H1 (cell line): ENCODE measurements around the gene RCL1. TPM values are rescaled to one million over a fixed set of nuclear protein-coding genes. Genes with fewer than 3 reads are reported as not detected.

Experiments used
- CTCF ChIA-PET: fragments of 300-600 bp; sonication (Branson Sonifier 250); formaldehyde crosslinking; loops from one replicate; lab custom pipeline; 2021; ENCODE audit not compliant: partially characterized antibody; lab: Charles Lee
- POLR2A ChIA-PET: fragments of 300-600 bp; sonication (Branson Sonifier 250); formaldehyde crosslinking; loops from one replicate; lab custom pipeline; 2021; ENCODE audit warnings: inconsistent platforms; ENCODE audit not compliant: partially characterized antibody; lab: Charles Lee
- DNase-seq, 2 experiments: peaks; one replicate each; pipeline versions ENCODE4 v3.0.0 to v3.0.0-alpha.2; 2010 to 2022; ENCODE audit warnings: low spot score in 2 of 2, low read depth in 1 of 2, mixed read lengths in 1 of 2
- FAIRE-seq: peaks from 2 replicates; lab custom pipeline; 2011; peaks lifted over from hg19 to GRCh38; lab: Jason Lieb, UNC
- H2AFZ ChIP-seq: 2 replicates; pipeline ENCODE4 v1.8.1; 2012; ENCODE audit warnings: low read length, inconsistent platforms
- H2AK5ac ChIP-seq: 2 replicates; pipeline ENCODE4 v1.6.1; 2013; ENCODE audit warnings: low read depth, low read length
- H2BK120ac ChIP-seq: replicated peaks from 2 replicates; pipeline ENCODE3; 2013; ENCODE audit warnings: low read depth, low read length, inconsistent platforms
- H2BK12ac ChIP-seq: 2 replicates; pipeline ENCODE4 v1.6.1; 2013; ENCODE audit warnings: low read depth, low read length
- H2BK15ac ChIP-seq: 2 replicates; pipeline ENCODE4 v1.6.1; 2013; ENCODE audit warnings: low read length
- H2BK20ac ChIP-seq: 2 replicates; pipeline ENCODE4 v1.6.1; 2013; ENCODE audit warnings: low read length
- H2BK5ac ChIP-seq: 2 replicates; pipeline ENCODE4 v1.6.1; 2013; ENCODE audit warnings: low read depth, low read length
- H3K14ac ChIP-seq: 2 replicates; pipeline ENCODE4 v1.6.1; 2013; ENCODE audit warnings: inconsistent platforms; ENCODE audit not compliant: insufficient read length
- H3K18ac ChIP-seq: 2 replicates; pipeline ENCODE4 v1.6.1; 2013; ENCODE audit warnings: low read length; ENCODE audit errors: extremely low read depth
- H3K23ac ChIP-seq: 2 replicates; pipeline ENCODE4 v1.6.1; 2013; ENCODE audit warnings: inconsistent platforms; ENCODE audit not compliant: insufficient read length
- H3K23me2 ChIP-seq: 2 replicates; pipeline ENCODE4 v1.6.1; 2013; ENCODE audit warnings: low read depth, low read length
- H3K27ac ChIP-seq: 2 replicates; pipeline ENCODE4 v1.6.1; 2011; ENCODE audit warnings: low read depth, low read length, inconsistent platforms
- H3K27me3 ChIP-seq, 4 experiments: replicated peaks in 1 of 4; 1 replicate in 1 of 4; 2 replicates in 3 of 4; pipeline versions ENCODE4 v1.6.1 to v1.8.1; 2011 to 2013; ENCODE audit warnings: low read length in 3 of 4, mild to moderate bottlenecking in 3 of 4, inconsistent platforms in 2 of 4, mixed read lengths in 2 of 4, moderate library complexity in 1 of 4; ENCODE audit not compliant: control insufficient read depth in 3 of 4, insufficient read depth in 3 of 4; ENCODE audit errors: extremely low read depth in 1 of 4
- H3K36me3 ChIP-seq, 4 experiments: 2 replicates each; pipeline versions ENCODE4 v1.6.1 to v1.8.1; 2011 to 2013; ENCODE audit warnings: mild to moderate bottlenecking in 4 of 4, low read length in 3 of 4, moderate library complexity in 2 of 4, control low read depth in 1 of 4, inconsistent platforms in 1 of 4; ENCODE audit not compliant: insufficient read depth in 4 of 4, control insufficient read depth in 2 of 4
- H3K4ac ChIP-seq: replicated peaks from 2 replicates; pipeline ENCODE3; 2013; ENCODE audit warnings: low read length, low read depth, mixed read lengths, inconsistent platforms; ENCODE audit not compliant: insufficient read length
- H3K4me1 ChIP-seq, 4 experiments: replicated peaks in 1 of 4; 1 replicate in 1 of 4; 2 replicates in 3 of 4; pipeline versions ENCODE4 v1.6.1 to v1.8.1; 2011 to 2013; ENCODE audit warnings: low read length in 3 of 4, inconsistent platforms in 2 of 4, mixed read lengths in 1 of 4; ENCODE audit not compliant: insufficient read depth in 4 of 4, control insufficient read depth in 3 of 4
- H3K4me2 ChIP-seq, 2 experiments: 2 replicates each; pipeline versions ENCODE4 v1.6.1 to v1.8.1; 2011 to 2013; ENCODE audit warnings: low read depth in 2 of 2, low read length in 2 of 2, control low read depth in 1 of 2, inconsistent platforms in 1 of 2, mild to moderate bottlenecking in 1 of 2; ENCODE audit not compliant: insufficient read depth in 1 of 2
- H3K4me3 ChIP-seq, 4 experiments: fragments of 200-600, 300-600 bp in 1 of 4; sonication (generic), shearing (Covaris generic), sonication (Bioruptor Twin) in 1 of 4; 2 replicates each; pipeline versions ENCODE4 v1.5.1 to v1.8.1; 2011 to 2016; ENCODE audit warnings: low read length in 4 of 4, low read depth in 3 of 4, control low read depth in 2 of 4, inconsistent platforms in 2 of 4, mild to moderate bottlenecking in 2 of 4, mixed read lengths in 1 of 4, moderate library complexity in 1 of 4; ENCODE audit not compliant: insufficient read depth in 2 of 4; ENCODE audit errors: extremely low read depth in 1 of 4
- H3K56ac ChIP-seq: replicated peaks from 2 replicates; pipeline ENCODE3; 2013; ENCODE audit warnings: low read depth, mild to moderate bottlenecking, mixed read lengths, low read length, inconsistent platforms; ENCODE audit not compliant: insufficient read length
- H3K79me1 ChIP-seq: 2 replicates; pipeline ENCODE4 v1.6.1; 2013; ENCODE audit warnings: low read depth, low read length, control low read depth
- H3K79me2 ChIP-seq, 2 experiments: 2 replicates each; pipeline versions ENCODE4 v1.6.1 to v1.8.1; 2012 to 2013; ENCODE audit warnings: low read length in 2 of 2, mild to moderate bottlenecking in 2 of 2, inconsistent platforms in 1 of 2; ENCODE audit not compliant: insufficient read depth in 2 of 2, control insufficient read depth in 1 of 2
- H3K9ac ChIP-seq, 4 experiments: replicated peaks in 1 of 4; 1 replicate in 1 of 4; 2 replicates in 3 of 4; pipeline versions ENCODE4 v1.6.1 to v1.8.1; 2011 to 2013; ENCODE audit warnings: low read depth in 3 of 4, low read length in 3 of 4, control low read depth in 2 of 4, mild to moderate bottlenecking in 2 of 4, moderate library complexity in 2 of 4, inconsistent platforms in 1 of 4; ENCODE audit errors: extremely low read depth in 1 of 4
- H3K9me3 ChIP-seq, 2 experiments: 2 replicates each; pipeline versions ENCODE4 v1.6.1 to v1.8.1; 2012 to 2013; ENCODE audit warnings: mild to moderate bottlenecking in 2 of 2, moderate library complexity in 2 of 2, control low read depth in 1 of 2, inconsistent platforms in 1 of 2, low read depth in 1 of 2, low read length in 1 of 2, mixed read lengths in 1 of 2; ENCODE audit not compliant: insufficient read depth in 2 of 2
- H4K20me1 ChIP-seq, 2 experiments: replicated peaks in 1 of 2; 2 replicates each; pipeline versions ENCODE3 to v1.8.1; 2011 to 2013; ENCODE audit warnings: inconsistent platforms in 2 of 2, low read length in 2 of 2, mild to moderate bottlenecking in 1 of 2; ENCODE audit not compliant: insufficient read depth in 2 of 2, control insufficient read depth in 1 of 2
- H4K5ac ChIP-seq: 2 replicates; pipeline ENCODE4 v1.6.1; 2013; ENCODE audit warnings: low read length, low read depth, mixed read lengths, inconsistent platforms; ENCODE audit not compliant: insufficient read length
- H4K8ac ChIP-seq: 2 replicates; pipeline ENCODE4 v1.8.0; 2013; ENCODE audit warnings: mild to moderate bottlenecking, moderate library complexity, low read length, inconsistent platforms; ENCODE audit not compliant: insufficient read depth; ENCODE audit errors: extremely low read depth
- H4K91ac ChIP-seq: replicated peaks from 2 replicates; pipeline ENCODE3; 2013; ENCODE audit warnings: low read length, mixed read lengths, inconsistent platforms; ENCODE audit not compliant: insufficient read length
- GABPA ChIP-seq: IDR thresholded peaks from 2 replicates; pipeline ENCODE4 v1.6.1; 2011; ENCODE audit warnings: mild to moderate bottlenecking, low read length, moderate library complexity, borderline replicate concordance; ENCODE audit not compliant: insufficient read depth
- KDM4A ChIP-seq: IDR thresholded peaks from one replicate; pipeline ENCODE4 v1.7.1; 2012; ENCODE audit warnings: low read depth, mild to moderate bottlenecking, moderate library complexity, low read length, inconsistent platforms; ENCODE audit not compliant: severe bottlenecking
- RBBP5 ChIP-seq: IDR thresholded peaks from 2 replicates; pipeline ENCODE4 v1.7.1; 2012; ENCODE audit warnings: low read depth, mild to moderate bottlenecking, inconsistent platforms, low read length, moderate library complexity, borderline replicate concordance
- WGBS, 2 experiments: shearing (Covaris generic) in 1 of 2; methylation state at CpG; one replicate each; pipeline versions ENCODE4 v1.1.6 to v1.1.7; 2013 to 2015; ENCODE audit warnings: low lambda C conversion rate in 2 of 2, mixed read lengths in 2 of 2, inconsistent platforms in 1 of 2, low coverage in 1 of 2, missing lambda C conversion rate in 1 of 2; ENCODE audit not compliant: insufficient replicate concordance in 2 of 2, insufficient coverage in 1 of 2, insufficient read length in 1 of 2; ENCODE audit errors: extremely low coverage in 1 of 2, missing lambda C conversion rate in 1 of 2; 5-methylcytosine and 5-hydroxymethylcytosine counted together
- polyA plus RNA-seq, 7 experiments: library from polyadenylated mRNA; depleted of rRNA in 3 of 7; stranded (reverse) in 5 of 7; unstranded in 2 of 7; fragments of >200 nt in 5 of 7; fragments of 200-250 nt in 2 of 7; gene quantifications; 1 replicate in 5 of 7; 2 replicates in 1 of 7; 4 replicates in 1 of 7; pipeline versions ENCODE4 v1.2.1 to v1.2.3, GENCODE V29; 2011 to 2013; ENCODE audit warnings: missing spikeins in 2 of 7, mixed read lengths in 2 of 7
- total RNA-seq: library from RNA; stranded (reverse); fragmentation: NEBNext Ultra II Directional; extraction: Animal tissue kit (Norgen Biotek cat#: 25700); gene quantifications from 2 replicates; pipeline ENCODE4 v1.2.1, GENCODE V29; 2021

Gene RCL1
- total and polyA plus RNA-seq, 2 of the 8 experiments (the other 6 are each of a cell fraction or from before 2014, with no cell fraction given): 21.0 to 29.5 TPM

- Histone ChIP-seq H3K4me3 (no peak overlapping the region), H2BK15ac (no peak overlapping the region), H3K56ac (no peak overlapping the region), H3K14ac (no peak overlapping the region), H3K79me1 (peaks cover 3% of the 10 kb centered on the region; the same call in 1 of the 2 replicates), H3K23me2 (no peaks in the 10 kb centered on the region), H4K91ac (no peak overlapping the region), H2AFZ (no peak overlapping the region), H2BK5ac (no peak overlapping the region), H2BK20ac (no peak overlapping the region), H4K20me1 (peaks cover 0 to 6% of the 10 kb centered on the region in 2 experiments), H2BK120ac (no peak overlapping the region), H3K79me2 (no peaks in the 10 kb centered on the region), H4K8ac (no peak overlapping the region), H3K18ac (no peak overlapping the region), H3K9ac (no peak overlapping the region), H3K27ac (no peak overlapping the region), H2AK5ac (no peak overlapping the region), H3K27me3 (no peaks in the 10 kb centered on the region), H3K4me2 (no peak overlapping the region), H4K5ac (no peak overlapping the region), H2BK12ac (no peak overlapping the region), H3K4me1 (no peaks in the 10 kb centered on the region), H3K9me3 (no peaks in the 10 kb centered on the region), H3K36me3 (peaks cover 9 to 27% (median 22%) of the 10 kb centered on the region in 4 experiments; a peak in 7 of 8 replicates), H3K4ac (no peak overlapping the region), H3K23ac (no peak overlapping the region)
- ChIA-PET CTCF (interaction anchor here (0.7 to 1.2 kb wide), 4 partner anchors 40 to 83 kb away, joined by 3 read pairs; no protein-coding TSS in a partner anchor), POLR2A (no interaction called here)
- WGBS, 2 experiments: 88% methylated on average over 4 of the region's 4 CpGs; no CpG with 5 or more reads in 1 of the 2 experiments
- DNase-seq (no peak), FAIRE-seq (no peak)
- TF ChIP-seq KDM4A: no peak
- TF ChIP-seq RBBP5: no peak
- no peak for TF ChIP-seq GABPA
- TF ChIP-seq, all 59 proteins: peak for 0
Observed at GRCh38 chr9:4842734-4843133, 50.0 kb downstream of the RCL1 start.
